HepG2 (cell line): ENCODE results near the gene IL10RA. TPM values are rescaled to one million over a fixed set of nuclear protein-coding genes. Genes with fewer than 3 reads are reported as not detected.

ENCODE experiments used
- ATAC-seq: fragments of 200-7000 bp; cut with Tn5 transposase; 3 replicates; pipeline ENCODE4 v1.9.1; 2020; ENCODE audit warnings: mild to moderate bottlenecking, moderate library complexity
- BruUV-seq: library from RNA; stranded (reverse); fragments of 400-500 nt; replicated peaks from 2 replicates; lab custom pipeline; 2021; lab: Mats Ljungman, UMichigan
- CTCF ChIA-PET: fragments of 300-600 bp; formaldehyde crosslinking; extraction: SDS; loops from one replicate; lab custom pipeline; 2021; ENCODE audit warnings: low total read pairs, inconsistent platforms, low intra/inter-chr PET ratio; lab: Yijun Ruan, JAX
- POLR2A ChIA-PET: fragments of 350-600 bp; sonication (Branson Sonifier 250); formaldehyde crosslinking; loops from one replicate; lab custom pipeline; 2020; ENCODE audit warnings: antibody characterized with exemption, inconsistent platforms; lab: Yijun Ruan, JAX
- DNase-seq: peaks from one replicate; pipeline ENCODE4 v3.0.0-alpha.2; 2015; ENCODE audit warnings: low spot score
- FAIRE-seq: peaks from 3 replicates; lab custom pipeline; 2011; peaks lifted over from hg19 to GRCh38; lab: Jason Lieb, UNC
- H2AFZ ChIP-seq: one replicate; pipeline ENCODE4 v1.6.1; 2011; ENCODE audit warnings: low read length, inconsistent platforms
- H3K27ac ChIP-seq: fragments of 300-600 bp; 3 replicates; pipeline ENCODE4 v1.8.0; 2011; ENCODE audit warnings: mixed run types, mild to moderate bottlenecking, mixed read lengths, low read length, inconsistent platforms; ENCODE audit not compliant: insufficient read depth; ENCODE audit errors: extremely low read length
- H3K27me3 ChIP-seq, 2 experiments: fragments of 200-600 bp in 1 of 2; 2 replicates in 1 of 2; 3 replicates in 1 of 2; pipeline versions ENCODE4 v1.6.0 to v1.8.0; 2011; ENCODE audit warnings: low read length in 2 of 2, mild to moderate bottlenecking in 2 of 2, moderate library complexity in 2 of 2, inconsistent platforms in 1 of 2; ENCODE audit not compliant: insufficient read depth in 2 of 2, control insufficient read depth in 1 of 2
- H3K36me3 ChIP-seq, 2 experiments: fragments of 200-600 bp in 1 of 2; replicated peaks in 1 of 2; 2 replicates in 1 of 2; 3 replicates in 1 of 2; pipeline versions ENCODE4 v1.5.1 to v1.8.0; 2011; ENCODE audit warnings: low read length in 2 of 2, inconsistent platforms in 1 of 2; ENCODE audit not compliant: insufficient read depth in 2 of 2, control insufficient read depth in 1 of 2
- H3K4me1 ChIP-seq: 2 replicates; pipeline ENCODE4 v1.5.1; 2012; ENCODE audit warnings: low read length, inconsistent platforms; ENCODE audit not compliant: insufficient read depth
- H3K4me2 ChIP-seq: 2 replicates; pipeline ENCODE4 v1.6.0; 2011; ENCODE audit warnings: low read depth, low read length, inconsistent platforms
- H3K4me3 ChIP-seq, 3 experiments: fragments of 200-600 bp in 1 of 3; sonication (generic), shearing (Covaris generic) in 1 of 3; replicated peaks in 1 of 3; 2 replicates each; pipeline ENCODE4 v1.5.1; 2011 to 2016; ENCODE audit warnings: low read length in 3 of 3, inconsistent platforms in 2 of 3, low read depth in 2 of 3, mild to moderate bottlenecking in 2 of 3, control low read depth in 1 of 3, mixed read lengths in 1 of 3; ENCODE audit not compliant: insufficient read depth in 1 of 3
- H3K79me2 ChIP-seq: one replicate; pipeline ENCODE4 v1.6.1; 2011; ENCODE audit warnings: low read length, inconsistent platforms; ENCODE audit not compliant: insufficient read depth
- H3K9ac ChIP-seq: 2 replicates; pipeline ENCODE4 v1.6.0; 2011; ENCODE audit warnings: mild to moderate bottlenecking, low read depth, low read length, inconsistent platforms; ENCODE audit not compliant: insufficient read depth
- H3K9me3 ChIP-seq: 2 replicates; pipeline ENCODE4 v1.5.1; 2012; ENCODE audit warnings: mild to moderate bottlenecking, low read length
- H4K20me1 ChIP-seq: 2 replicates; pipeline ENCODE4 v1.6.0; 2011; ENCODE audit warnings: inconsistent platforms, mild to moderate bottlenecking, low read length, moderate library complexity; ENCODE audit not compliant: insufficient read depth
- CEBPB ChIP-seq: IDR thresholded peaks from 2 replicates; pipeline ENCODE4 v1.6.1; 2011; ENCODE audit warnings: low read depth, low read length, improper control_type of control experiment, borderline replicate concordance
- HCFC1 ChIP-seq: fragments of 150-350 bp; IDR thresholded peaks from 2 replicates; pipeline ENCODE4 v1.6.1; 2014; ENCODE audit warnings: low read depth, low read length
- KDM5B ChIP-seq: sonication (generic); formaldehyde crosslinking; IDR thresholded peaks from 2 replicates; pipeline ENCODE4 v1.4.0; 2020; ENCODE audit warnings: missing genetic modification reagents, mild to moderate bottlenecking, borderline replicate concordance
- NR1H2 ChIP-seq: sonication (generic); formaldehyde crosslinking; IDR thresholded peaks from 2 replicates; pipeline ENCODE4 v1.8.1; 2022; ENCODE audit warnings: low read depth, missing genetic modification reagents, borderline replicate concordance
- THYN1 ChIP-seq: sonication (generic); formaldehyde crosslinking; IDR thresholded peaks from 2 replicates; pipeline ENCODE4 v1.8.1; 2023; ENCODE audit warnings: low read depth, mild to moderate bottlenecking, moderate library complexity, missing genetic modification reagents, borderline replicate concordance
- TMF1 ChIP-seq: sonication (generic); formaldehyde crosslinking; IDR thresholded peaks from 2 replicates; pipeline ENCODE4 v1.8.1; 2022; ENCODE audit warnings: low read depth, missing genetic modification reagents
- ZNF317 ChIP-seq: sonication (generic); formaldehyde crosslinking; IDR thresholded peaks from 2 replicates; pipeline ENCODE4 v1.5.0; 2020; ENCODE audit warnings: mild to moderate bottlenecking, missing genetic modification reagents
- WGBS: methylation state at CpG from one replicate; pipeline ENCODE4 v1.1.6; 2017; ENCODE audit warnings: low lambda C conversion rate; 5-methylcytosine and 5-hydroxymethylcytosine counted together
- in situ Hi-C: cut with HindIII; loops from 2 replicates; pipeline ENCODE4 v1.10.0; 2017; ENCODE audit warnings: low pct_unique_long_range_greater_than_20kb; ENCODE audit not compliant: extremely low pct_ligation_motif_present
- intact Hi-C: fragments of 100-400 bp; cut with micrococcal nuclease; formaldehyde crosslinking; loops from one replicate; pipeline ENCODE4 v1.10.0; 2022; ENCODE audit not compliant: unreplicated experiment
- polyA plus RNA-seq, 8 experiments: library from polyadenylated mRNA; depleted of rRNA in 3 of 8; stranded (reverse) in 7 of 8; unstranded in 1 of 8; fragments of >200 nt; fragmentation: Illumina TruSeq in 4 of 8; extraction: Trizol in 4 of 8; gene quantifications; 2 replicates each; pipeline versions ENCODE4 v1.2.1 to v1.2.3, GENCODE V29; 2011 to 2016; ENCODE audit warnings: low read depth in 4 of 8, missing spikeins in 1 of 8, mixed read lengths in 1 of 8; ENCODE audit not compliant: insufficient read depth in 1 of 8
- total RNA-seq, 5 experiments: library from RNA; depleted of rRNA; stranded (reverse); fragments of >200 nt; fragmentation: Illumina TruSeq; extraction: Trizol; gene quantifications; 2 replicates each; pipeline ENCODE4 v1.2.3, GENCODE V29; 2016; ENCODE audit warnings: low read depth in 1 of 5
- TF ChIP-seq, protein P1 (sequence below): sonication (generic); formaldehyde crosslinking; conservative IDR thresholded peaks from 2 replicates; pipeline ENCODE4 v1.8.0; 2022; ENCODE audit warnings: low read depth, missing genetic modification reagents
- TF ChIP-seq, protein P2 (sequence below): sonication (generic); formaldehyde crosslinking; IDR thresholded peaks from 2 replicates; pipeline ENCODE4 v1.8.0; 2022; ENCODE audit warnings: low read depth, missing genetic modification reagents
- TF ChIP-seq, protein P3 (sequence below): sonication (generic); formaldehyde crosslinking; IDR thresholded peaks from 2 replicates; pipeline ENCODE4 v1.8.0; 2022; ENCODE audit warnings: mild to moderate bottlenecking, missing genetic modification reagents, borderline replicate concordance
- TF ChIP-seq, protein P4 (sequence below): sonication (generic); formaldehyde crosslinking; IDR thresholded peaks from 2 replicates; pipeline ENCODE4 v1.5.1; 2020; ENCODE audit warnings: missing genetic modification reagents, mild to moderate bottlenecking, borderline replicate concordance
- TF ChIP-seq, protein P5 (sequence below): IDR thresholded peaks from 2 replicates; pipeline ENCODE4 v1.6.1; 2012; ENCODE audit warnings: low read length, improper control_type of control experiment

IL10RA gene
- total and polyA plus RNA-seq, 2 of the 13 experiments (the other 11 are each of a cell fraction or from before 2014, with no cell fraction given): not detected

DNA sequence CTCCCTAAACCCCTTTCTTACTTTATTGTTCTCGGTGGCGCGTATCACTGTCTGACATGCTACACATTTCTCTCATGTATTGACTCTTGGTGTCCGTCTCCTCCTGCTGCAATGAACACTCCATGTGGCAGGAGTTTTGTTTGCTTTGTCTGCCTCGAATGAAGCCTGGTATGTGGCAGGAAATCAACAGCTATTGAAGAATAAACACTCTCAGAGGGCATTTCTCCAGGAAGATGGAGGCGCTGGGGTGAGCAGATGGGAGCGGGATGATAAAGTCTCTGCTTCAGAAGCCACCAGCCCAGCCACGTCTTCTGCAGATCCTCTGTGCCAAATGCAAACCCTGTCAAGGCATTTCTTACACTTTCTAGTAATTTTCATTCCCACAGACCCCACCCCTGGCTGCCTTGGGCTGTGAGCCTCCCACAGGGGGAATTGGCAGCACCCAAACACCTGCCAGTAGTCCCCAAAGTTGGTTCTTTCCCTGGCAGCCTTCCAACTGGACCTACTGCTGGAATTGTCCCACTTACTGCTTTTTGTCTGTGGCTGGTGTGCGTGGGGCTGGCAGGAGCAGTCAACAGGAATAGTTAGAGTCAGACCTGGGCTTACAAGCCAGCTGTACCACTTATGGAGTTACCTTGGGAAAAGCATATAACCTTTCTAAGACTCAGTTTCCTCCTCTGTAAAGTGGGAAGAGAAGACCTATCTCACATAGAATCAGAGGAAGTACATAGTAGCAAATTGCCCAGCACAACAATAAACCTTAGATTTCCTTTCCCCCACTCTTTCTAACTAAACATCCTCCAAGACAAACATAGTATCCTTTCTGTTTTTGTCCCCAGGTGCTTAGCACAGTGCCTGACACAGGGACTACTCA, 13.3 kb upstream of the IL10RA start (continued):
- no peak for TF ChIP-seq THYN1 (CRISPR knock-in tag)
- no peak for TF ChIP-seq KDM5B
- TF ChIP-seq, protein P1, sequence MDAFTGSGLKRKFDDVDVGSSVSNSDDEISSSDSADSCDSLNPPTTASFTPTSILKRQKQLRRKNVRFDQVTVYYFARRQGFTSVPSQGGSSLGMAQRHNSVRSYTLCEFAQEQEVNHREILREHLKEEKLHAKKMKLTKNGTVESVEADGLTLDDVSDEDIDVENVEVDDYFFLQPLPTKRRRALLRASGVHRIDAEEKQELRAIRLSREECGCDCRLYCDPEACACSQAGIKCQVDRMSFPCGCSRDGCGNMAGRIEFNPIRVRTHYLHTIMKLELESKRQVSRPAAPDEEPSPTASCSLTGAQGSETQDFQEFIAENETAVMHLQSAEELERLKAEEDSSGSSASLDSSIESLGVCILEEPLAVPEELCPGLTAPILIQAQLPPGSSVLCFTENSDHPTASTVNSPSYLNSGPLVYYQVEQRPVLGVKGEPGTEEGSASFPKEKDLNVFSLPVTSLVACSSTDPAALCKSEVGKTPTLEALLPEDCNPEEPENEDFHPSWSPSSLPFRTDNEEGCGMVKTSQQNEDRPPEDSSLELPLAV: no peak
- TF ChIP-seq, protein P2, sequence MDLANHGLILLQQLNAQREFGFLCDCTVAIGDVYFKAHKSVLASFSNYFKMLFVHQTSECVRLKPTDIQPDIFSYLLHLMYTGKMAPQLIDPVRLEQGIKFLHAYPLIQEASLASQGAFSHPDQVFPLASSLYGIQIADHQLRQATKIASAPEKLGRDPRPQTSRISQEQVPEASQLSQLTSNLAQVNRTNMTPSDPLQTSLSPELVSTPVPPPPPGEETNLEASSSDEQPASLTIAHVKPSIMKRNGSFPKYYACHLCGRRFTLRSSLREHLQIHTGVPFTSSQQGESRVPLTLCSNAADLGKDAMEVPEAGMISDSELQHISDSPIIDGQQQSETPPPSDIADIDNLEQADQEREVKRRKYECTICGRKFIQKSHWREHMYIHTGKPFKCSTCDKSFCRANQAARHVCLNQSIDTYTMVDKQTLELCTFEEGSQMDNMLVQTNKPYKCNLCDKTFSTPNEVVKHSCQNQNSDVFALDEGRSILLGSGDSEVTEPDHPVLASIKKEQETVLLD (CRISPR knock-in tag): no peak
- no peak for TF ChIP-seq NR1H2 (CRISPR knock-in tag)
- no peak for TF ChIP-seq HCFC1
- TF ChIP-seq TMF1 (CRISPR knock-in tag): no peak
- TF ChIP-seq, all 625 proteins: peak for 0

DNA sequence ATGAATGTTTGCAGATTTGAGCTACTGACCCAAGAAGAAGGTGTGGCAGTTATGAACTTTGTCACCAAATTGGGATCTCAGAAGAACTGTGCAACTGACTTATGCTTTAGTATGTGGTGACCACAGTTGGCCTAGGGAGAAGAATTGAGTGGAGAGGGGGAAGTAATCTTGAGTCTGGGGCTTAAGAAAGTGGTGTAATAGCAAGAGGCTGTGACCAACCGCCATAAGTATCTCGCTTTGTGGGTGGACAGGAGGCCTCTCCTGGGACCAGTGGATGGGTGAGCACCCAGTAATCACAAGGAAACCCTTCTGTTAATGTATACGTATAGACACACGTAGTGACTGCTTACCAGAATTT, 12.7 kb upstream of the IL10RA start:
- no peaks in the 10 kb centered on the region for H3K9me3 ChIP-seq
- H3K27ac ChIP-seq: no peak overlapping the region
- H2AFZ ChIP-seq: no peak overlapping the region
- ATAC-seq (no peak), DNase-seq (no peak), FAIRE-seq (no peak)
- no peak overlapping the region for H3K4me3 ChIP-seq
- no peak overlapping the region for H3K9ac ChIP-seq
- BruUV-seq: no TSS peak
- intact Hi-C loops (no loop called here), in situ Hi-C loops (no loop called here)
- no peaks in the 10 kb centered on the region for H3K36me3 ChIP-seq
- no peaks in the 10 kb centered on the region for H3K4me1 ChIP-seq
- no peaks in the 10 kb centered on the region for H3K79me2 ChIP-seq
- peaks cover 0 to 41% of the 10 kb centered on the region in 2 experiments; a peak in 2 of 5 replicates for H3K27me3 ChIP-seq
- 49% methylated on average over 4 of the region's 4 CpGs for WGBS
- no peak overlapping the region for H3K4me2 ChIP-seq
- no peaks in the 10 kb centered on the region for H4K20me1 ChIP-seq
- ChIA-PET CTCF (no interaction called here), POLR2A (no interaction called here)
- TF ChIP-seq, protein P3, sequence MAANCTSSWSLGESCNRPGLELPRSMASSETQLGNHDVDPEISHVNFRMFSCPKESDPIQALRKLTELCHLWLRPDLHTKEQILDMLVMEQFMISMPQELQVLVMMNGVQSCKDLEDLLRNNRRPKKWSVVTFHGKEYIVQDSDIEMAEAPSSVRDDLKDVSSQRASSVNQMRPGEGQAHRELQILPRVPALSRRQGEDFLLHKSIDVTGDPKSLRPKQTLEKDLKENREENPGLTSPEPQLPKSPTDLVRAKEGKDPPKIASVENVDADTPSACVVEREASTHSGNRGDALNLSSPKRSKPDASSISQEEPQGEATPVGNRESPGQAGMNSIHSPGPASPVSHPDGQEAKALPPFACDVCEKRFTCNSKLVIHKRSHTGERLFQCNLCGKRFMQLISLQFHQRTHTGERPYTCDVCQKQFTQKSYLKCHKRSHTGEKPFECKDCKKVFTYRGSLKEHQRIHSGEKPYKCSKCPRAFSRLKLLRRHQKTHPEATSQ (CRISPR knock-in tag): no peak
- TF ChIP-seq, protein P4, sequence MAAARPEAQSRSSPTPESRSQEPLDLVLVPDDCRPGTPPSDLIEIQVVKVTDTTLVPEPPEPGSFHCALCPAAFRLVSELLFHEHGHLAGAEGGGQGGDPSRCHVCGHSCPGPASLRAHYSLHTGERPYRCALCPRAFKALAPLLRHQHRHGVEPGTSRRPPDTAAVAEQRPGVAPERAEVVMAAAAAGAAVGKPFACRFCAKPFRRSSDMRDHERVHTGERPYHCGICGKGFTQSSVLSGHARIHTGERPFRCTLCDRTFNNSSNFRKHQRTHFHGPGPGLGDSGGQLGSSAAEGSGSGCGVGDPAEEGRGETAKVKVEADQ (CRISPR knock-in tag): no peak
- TF ChIP-seq, protein P5, sequence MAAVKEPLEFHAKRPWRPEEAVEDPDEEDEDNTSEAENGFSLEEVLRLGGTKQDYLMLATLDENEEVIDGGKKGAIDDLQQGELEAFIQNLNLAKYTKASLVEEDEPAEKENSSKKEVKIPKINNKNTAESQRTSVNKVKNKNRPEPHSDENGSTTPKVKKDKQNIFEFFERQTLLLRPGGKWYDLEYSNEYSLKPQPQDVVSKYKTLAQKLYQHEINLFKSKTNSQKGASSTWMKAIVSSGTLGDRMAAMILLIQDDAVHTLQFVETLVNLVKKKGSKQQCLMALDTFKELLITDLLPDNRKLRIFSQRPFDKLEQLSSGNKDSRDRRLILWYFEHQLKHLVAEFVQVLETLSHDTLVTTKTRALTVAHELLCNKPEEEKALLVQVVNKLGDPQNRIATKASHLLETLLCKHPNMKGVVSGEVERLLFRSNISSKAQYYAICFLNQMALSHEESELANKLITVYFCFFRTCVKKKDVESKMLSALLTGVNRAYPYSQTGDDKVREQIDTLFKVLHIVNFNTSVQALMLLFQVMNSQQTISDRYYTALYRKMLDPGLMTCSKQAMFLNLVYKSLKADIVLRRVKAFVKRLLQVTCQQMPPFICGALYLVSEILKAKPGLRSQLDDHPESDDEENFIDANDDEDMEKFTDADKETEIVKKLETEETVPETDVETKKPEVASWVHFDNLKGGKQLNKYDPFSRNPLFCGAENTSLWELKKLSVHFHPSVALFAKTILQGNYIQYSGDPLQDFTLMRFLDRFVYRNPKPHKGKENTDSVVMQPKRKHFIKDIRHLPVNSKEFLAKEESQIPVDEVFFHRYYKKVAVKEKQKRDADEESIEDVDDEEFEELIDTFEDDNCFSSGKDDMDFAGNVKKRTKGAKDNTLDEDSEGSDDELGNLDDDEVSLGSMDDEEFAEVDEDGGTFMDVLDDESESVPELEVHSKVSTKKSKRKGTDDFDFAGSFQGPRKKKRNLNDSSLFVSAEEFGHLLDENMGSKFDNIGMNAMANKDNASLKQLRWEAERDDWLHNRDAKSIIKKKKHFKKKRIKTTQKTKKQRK: no peak
- no peak for TF ChIP-seq ZNF317 (CRISPR knock-in tag)
- no peak for TF ChIP-seq CEBPB
